ENCODE data around the gene CCDC8. TPM values are rescaled to one million over a fixed set of nuclear protein-coding genes. Genes with fewer than 3 reads are reported as not detected.
"Not testable (repeated sequence)": the region's sequence is repeated elsewhere in the genome, so short reads cannot be mapped to it uniquely, and the experiment has no call there.

The CCDC8 gene
- total RNA-seq, 2 donors from 2014 or later, result 0.40 to 2.5 TPM

DNA sequence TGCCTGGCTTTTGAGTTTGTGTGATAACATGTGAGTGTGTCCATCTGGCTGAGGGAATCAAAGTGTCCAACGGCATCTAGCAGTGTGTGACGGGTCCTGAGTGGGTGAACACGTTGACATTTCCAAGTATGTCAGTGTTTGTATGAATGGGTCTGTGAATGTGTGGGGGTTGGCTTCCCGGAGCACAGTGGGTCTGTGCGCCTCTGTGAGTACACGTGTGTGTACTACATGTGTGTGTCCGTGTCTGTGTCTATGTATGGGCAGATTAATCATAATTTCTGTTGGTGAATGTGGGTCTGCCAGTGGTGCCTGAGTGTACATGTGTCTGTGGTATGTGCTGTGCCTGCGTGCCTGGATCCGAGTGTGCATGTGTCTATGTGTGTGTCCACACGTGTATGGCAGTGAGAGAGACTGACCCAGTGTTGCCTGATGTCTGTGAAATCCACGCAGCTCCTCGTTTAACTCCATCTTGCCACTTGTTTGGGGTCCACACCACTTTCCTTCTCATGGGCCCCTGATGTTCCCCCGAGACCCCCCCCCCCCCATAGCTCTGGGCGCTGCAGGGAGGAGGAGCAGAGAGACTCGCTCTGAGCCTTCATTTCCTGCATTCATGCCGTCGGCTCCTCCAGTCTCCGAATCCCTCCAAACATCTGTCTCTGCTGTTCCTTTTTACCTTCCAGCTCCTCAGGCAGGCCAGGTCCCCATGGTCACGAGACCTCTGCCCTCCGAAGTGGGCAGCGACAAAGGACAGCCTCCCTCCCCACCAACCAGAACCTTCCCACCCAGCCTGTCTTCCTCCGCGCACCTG is 5.3 kb downstream of the CCDC8 start:
- intact Hi-C loops (cut with DNase I, micrococcal nuclease), result loop anchor here in 1 of 2 donors (10.0 kb wide), 1 partner anchor 107 kb away; no protein-coding TSS in a partner anchor
- no peak for DNase-seq
- no peak for ATAC-seq

- ATAC-seq (no peak), DNase-seq (no peak)
- intact Hi-C loops (cut with DNase I, micrococcal nuclease), result loop anchor here in 1 of 2 donors (10.0 kb wide), 1 partner anchor 108 kb away; no protein-coding TSS in a partner anchor
These were observed 6.4 kb downstream of the CCDC8 start for GRCh38 chr19:46406976-46407375.

GRCh38 chr19:46404753-46405468 is 8.5 kb downstream of the CCDC8 start:
- intact Hi-C loops (cut with DNase I, micrococcal nuclease), result loop anchor here (5.0 to 10.0 kb wide), 3 partner anchors 82 to 123 kb away; no protein-coding TSS in a partner anchor
- DNase-seq, result no peak
- peak; percentile 39 for ATAC-seq

- ATAC-seq (peak; percentile 91), DNase-seq (peak; percentile 62 to 74)
- intact Hi-C loops (cut with DNase I, micrococcal nuclease), result loop anchor here (5.0 to 10.0 kb wide), 3 partner anchors 83 to 122 kb away; no protein-coding TSS in a partner anchor
These were observed 9.2 kb downstream of the CCDC8 start for GRCh38 chr19:46404055-46404752.

DNA sequence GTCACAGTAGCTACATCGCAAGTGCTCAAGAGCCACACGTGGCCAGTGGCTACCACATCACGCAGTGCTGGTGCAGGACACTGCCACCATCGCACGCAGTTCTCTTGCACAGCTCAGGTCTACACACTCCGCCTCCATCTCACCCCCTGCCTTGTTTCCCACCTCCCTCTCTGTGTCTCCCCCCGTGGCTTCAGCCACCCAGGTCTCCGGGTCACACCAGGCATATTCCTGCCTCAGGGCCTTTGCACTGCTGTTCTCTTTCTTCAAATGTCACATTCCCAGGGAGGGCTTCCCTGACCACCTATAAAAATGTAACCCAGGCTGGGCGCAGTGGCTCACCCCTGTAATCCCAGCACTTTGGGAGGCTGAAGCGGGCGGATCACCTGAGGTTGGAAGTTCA is 10.6 kb downstream of the CCDC8 start:
- intact Hi-C loops (cut with DNase I, micrococcal nuclease), result loop anchor here (5.0 to 10.0 kb wide), 3 partner anchors 85 to 120 kb away; no protein-coding TSS in a partner anchor
- ATAC-seq (no peak), DNase-seq (no peak)

DNA sequence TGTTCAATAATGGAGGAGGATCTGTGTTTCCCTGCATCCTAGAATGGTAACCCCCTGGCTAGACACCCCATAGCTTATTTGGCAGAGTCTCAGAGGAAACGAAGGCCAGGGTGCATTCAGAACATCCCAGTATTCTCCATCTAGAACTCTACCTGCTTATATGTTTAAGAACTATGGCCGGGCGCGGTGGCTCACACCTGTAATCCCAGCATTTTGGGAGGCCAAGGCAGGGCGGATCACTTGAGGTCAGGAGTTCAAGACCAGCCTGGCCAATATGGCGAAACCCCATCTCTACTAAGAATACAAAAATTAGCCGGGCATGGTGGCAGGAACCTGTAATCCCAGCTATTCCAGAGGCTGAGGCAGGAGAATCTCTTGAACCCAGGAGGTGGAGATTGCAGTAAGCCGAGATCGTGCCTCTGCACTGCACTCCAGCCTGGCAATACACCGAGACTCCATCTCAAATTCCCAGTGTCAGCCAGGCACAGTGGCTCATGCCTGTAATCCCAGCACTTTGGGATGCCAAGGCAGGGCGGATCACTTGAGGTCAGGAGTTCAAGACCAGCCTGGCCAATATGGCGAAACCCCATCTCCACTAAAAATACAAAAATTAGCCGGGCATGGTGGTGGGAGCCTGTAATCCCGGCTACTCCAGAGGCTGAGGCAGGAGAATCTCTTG is 15.4 kb downstream of the CCDC8 start:
- intact Hi-C loops (cut with DNase I, micrococcal nuclease), result loop anchor here in 1 of 2 donors (2.0 kb wide), 1 partner anchor 87 kb away; no protein-coding TSS in a partner anchor
- not testable (repeated sequence) for ATAC-seq, DNase-seq

GRCh38 chr19:46394402-46394797 is 19.0 kb downstream of the CCDC8 start:
- no peak for ATAC-seq
- no peak for DNase-seq
- intact Hi-C loops (cut with DNase I, micrococcal nuclease), result no loop called here

- DNase-seq, result peak in 1 of 2 donors; percentile 23
- intact Hi-C loops (cut with DNase I, micrococcal nuclease), result no loop called here
- peak; percentile 7 for ATAC-seq
These were observed 19.6 kb downstream of the CCDC8 start for GRCh38 chr19:46393456-46394401.

- no peak for ATAC-seq
- DNase-seq, result no peak
- intact Hi-C loops (cut with DNase I, micrococcal nuclease), result no loop called here
These were observed 20.5 kb downstream of the CCDC8 start for GRCh38 chr19:46392837-46393236.

- DNase-seq, result no peak
- no peak for ATAC-seq
- intact Hi-C loops (cut with DNase I, micrococcal nuclease), result no loop called here
These were observed 21.0 kb downstream of the CCDC8 start for GRCh38 chr19:46392252-46392801.

DNA sequence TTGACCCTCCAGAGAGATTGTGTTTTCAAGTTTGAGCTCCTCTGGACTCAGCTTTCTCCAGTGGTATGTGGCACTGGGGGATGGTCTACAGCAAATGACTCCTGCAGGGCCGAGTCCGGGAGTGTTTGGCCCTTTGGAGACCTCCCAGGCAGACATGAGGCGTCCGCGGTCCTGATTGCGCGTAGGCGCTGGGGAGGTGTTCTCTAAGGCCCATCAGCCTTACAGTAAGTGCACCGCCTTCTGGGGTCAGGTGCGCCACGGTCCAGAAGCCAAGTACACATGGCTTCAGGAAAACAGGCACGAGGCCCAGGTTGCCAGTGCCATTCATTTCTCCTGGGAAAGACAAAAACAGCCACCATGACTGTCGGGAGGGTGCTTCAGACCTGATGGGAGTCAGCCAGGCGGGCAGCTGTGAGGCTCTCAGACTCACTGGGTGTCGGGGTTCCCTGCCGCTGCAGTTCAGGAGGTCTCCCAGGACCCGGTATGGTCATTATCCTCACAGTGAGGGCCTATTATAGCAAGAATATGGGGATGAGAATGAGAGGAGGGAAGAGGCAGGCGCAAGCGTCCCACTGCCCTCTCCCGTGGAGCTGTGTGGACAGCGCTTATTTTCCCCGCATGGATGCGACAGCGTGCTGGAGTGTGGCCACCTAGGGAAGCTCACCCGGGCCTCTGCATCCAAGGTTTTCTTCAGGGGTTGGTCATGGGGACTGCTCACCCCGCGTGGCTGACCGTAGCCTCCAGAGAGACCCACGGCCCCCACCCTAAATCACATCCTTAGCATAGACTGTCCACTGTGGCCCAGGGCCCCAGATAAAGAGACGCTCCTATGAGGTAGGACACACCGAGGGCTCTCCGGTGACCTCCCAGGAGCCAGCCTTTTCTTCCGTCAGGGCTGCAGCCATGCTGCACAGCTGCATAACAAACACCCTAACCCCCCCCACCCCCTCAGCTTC is 21.8 kb downstream of the CCDC8 start:
- intact Hi-C loops (cut with DNase I, micrococcal nuclease), result no loop called here
- DNase-seq (no peak), ATAC-seq (no peak)

- intact Hi-C loops (cut with DNase I, micrococcal nuclease), result no loop called here
- ATAC-seq (no peak), DNase-seq (no peak)
These were observed 22.5 kb downstream of the CCDC8 start for GRCh38 chr19:46390866-46391265.

DNA sequence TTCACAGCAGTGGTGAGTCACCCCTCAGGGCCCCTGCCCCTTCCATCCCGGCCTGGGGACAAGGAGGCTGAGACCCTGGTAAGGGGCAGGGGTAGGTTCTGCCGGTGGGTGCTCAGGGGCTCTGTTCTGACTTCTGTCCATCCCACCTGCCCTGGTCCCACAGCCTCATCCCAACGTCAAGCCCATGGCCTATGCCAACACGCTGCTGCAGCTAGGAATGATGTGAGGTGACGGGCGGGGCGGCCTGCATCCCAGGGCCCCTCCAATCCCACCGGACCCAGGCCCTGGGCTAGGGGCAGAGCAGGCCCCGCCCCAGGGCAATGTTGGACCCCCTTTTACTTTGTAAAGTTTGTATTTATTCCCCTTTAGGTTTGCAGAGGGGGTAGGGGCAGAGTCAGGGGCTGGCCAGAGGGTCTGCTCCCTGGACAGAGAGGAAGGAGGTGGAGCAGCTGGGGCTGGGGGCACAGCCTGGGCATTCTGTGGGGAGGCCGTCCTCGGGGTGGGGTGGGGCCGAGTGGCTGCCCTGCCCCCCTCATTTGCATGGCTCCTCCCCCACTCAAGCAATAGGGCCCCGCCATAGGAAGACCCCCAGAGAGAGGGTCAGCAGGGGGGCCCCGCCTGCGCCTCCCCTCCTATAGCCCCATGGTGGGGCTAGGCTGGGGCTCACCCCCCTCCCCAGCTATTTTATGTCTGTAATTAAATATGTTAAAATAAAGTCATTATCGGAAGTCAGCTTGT is 23.1 kb downstream of the CCDC8 start:
- DNase-seq (no peak), ATAC-seq (peak; percentile 10)
- intact Hi-C loops (cut with DNase I, micrococcal nuclease), result no loop called here

GRCh38 chr19:46388311-46389095 is 24.9 kb downstream of the CCDC8 start:
- ATAC-seq, result no peak
- intact Hi-C loops (cut with DNase I, micrococcal nuclease), result no loop called here
- DNase-seq, result no peak

DNA sequence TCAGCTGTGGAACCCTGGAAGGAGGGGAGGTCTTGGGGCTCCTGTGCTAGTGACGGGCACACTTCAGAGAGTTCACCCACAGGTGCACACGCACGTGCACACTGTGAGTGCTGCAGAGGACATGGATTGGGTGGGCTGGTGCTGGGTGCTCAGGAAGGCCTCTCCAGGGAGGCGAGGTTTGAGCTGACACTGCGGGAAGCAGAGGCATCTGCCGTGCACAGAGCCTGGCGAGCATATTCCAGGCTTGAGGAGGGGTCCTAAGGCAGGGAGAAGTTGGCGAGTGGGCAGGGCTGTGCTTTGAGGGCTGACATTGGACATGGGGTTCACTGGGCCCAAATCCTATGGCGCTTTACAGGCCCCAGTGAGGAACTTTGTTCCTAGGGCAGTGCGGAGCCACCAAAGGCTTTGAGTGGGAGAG is 25.6 kb downstream of the CCDC8 start:
- no peak for ATAC-seq
- no peak for DNase-seq
- intact Hi-C loops (cut with DNase I, micrococcal nuclease), result no loop called here
